Stimulated activated naive CD4-positive, alpha-beta T cell (primary cell): Measurements from ENCODE around the gene MUC6.

Experiments
- DNase-seq, 6 experiments: peaks; one replicate each; lab custom pipeline; 2025; lab: John Stamatoyannopoulos, UW

MUC6 gene

GRCh38 chr11:967995-968751 lies 68.3 kb downstream of the MUC6 start:
- no peak for DNase-seq

DNA sequence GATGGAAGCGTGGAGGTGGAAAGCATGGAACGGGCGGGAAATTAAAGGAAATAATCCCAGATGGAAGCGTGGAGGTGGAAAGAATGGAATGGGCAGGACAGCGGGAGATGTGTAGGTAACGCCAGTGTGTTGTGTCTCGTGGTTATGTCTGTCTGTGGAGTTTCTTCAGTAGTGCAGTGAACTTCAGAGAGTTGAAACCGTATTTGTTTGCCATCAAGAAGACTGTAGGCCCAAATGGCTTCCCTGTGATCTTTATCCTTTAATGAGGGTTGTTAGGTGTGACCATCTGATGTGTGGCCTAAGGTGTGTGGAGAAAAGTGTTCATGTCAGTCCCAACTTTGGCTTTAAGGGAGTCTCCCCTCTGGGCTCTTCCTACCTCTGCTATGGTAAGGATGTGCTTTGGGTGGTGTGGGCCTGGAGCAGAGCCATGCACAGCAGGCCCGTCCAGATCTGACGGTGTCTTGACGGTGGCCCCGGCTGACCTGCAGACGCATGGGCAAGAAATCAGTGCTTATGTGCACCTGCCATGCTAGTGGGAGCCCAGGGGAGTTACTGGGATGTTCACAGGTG lies 71.2 kb downstream of the MUC6 start:
- DNase-seq = no peak

DNA sequence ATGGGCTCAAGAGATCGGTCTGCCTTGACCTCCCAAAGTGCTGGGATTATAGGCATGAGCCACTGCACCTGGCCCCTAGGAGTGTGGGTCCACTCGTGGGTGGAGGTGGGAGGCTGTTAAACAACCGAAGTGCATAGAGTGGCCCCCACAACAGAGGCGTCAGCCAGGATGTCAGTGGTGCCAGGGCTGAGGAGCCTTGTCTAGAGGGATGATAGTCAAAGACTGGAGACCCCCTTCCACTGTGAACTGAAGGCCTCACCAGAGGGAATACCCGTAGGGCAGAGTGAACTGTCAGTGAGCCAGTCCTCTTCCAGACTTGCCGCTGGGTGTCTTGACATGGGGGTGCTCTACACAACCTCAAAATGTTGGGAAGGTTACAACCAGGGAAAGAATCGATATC lies 72.7 kb downstream of the MUC6 start:
- no peak for DNase-seq
